ENCODE measurements around the gene SBF2. TPM values are rescaled to one million over a fixed set of nuclear protein-coding genes. Genes with fewer than 3 reads are reported as not detected.

Gene SBF2
- total RNA-seq, 1 donor from 2014 or later, result 34.5 TPM

DNA sequence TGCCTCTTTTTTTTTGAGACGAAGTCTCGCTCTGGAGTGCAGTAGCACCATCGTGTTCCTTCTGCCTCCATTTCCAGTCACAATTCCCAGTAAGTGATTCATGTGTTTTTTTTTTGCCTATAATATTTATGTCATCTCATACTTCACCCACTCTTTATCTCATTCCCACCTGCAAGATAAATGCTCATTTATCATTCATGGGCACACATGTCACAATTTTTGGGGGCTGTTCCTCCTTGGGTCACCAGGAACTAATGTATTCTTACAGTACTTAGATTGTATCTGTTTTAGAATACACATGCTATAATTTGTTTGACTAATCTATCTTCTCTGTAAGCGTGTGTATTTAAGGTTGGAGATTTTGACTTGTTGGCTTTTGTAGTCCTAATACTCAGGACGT is 407.4 kb downstream of the SBF2 start:
- TF ChIP-seq, protein P1, sequence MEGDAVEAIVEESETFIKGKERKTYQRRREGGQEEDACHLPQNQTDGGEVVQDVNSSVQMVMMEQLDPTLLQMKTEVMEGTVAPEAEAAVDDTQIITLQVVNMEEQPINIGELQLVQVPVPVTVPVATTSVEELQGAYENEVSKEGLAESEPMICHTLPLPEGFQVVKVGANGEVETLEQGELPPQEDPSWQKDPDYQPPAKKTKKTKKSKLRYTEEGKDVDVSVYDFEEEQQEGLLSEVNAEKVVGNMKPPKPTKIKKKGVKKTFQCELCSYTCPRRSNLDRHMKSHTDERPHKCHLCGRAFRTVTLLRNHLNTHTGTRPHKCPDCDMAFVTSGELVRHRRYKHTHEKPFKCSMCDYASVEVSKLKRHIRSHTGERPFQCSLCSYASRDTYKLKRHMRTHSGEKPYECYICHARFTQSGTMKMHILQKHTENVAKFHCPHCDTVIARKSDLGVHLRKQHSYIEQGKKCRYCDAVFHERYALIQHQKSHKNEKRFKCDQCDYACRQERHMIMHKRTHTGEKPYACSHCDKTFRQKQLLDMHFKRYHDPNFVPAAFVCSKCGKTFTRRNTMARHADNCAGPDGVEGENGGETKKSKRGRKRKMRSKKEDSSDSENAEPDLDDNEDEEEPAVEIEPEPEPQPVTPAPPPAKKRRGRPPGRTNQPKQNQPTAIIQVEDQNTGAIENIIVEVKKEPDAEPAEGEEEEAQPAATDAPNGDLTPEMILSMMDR (IDR thresholded peaks at IDR 0.05), result no peak
- Histone ChIP-seq H3K27me3 (no peaks in the 10 kb centered on the region), H3K36me3 (no peaks in the 10 kb centered on the region), H3K27ac (no peak overlapping the region), H3K9me3 (no peaks in the 10 kb centered on the region), H3K4me3 (no peak overlapping the region), H3K4me1 (no peaks in the 10 kb centered on the region)
- DNase-seq (ENCODE audit: low spot score in 2 of 2), result no peak
- intact Hi-C loops (cut with DNase I), result no loop called here

DNA sequence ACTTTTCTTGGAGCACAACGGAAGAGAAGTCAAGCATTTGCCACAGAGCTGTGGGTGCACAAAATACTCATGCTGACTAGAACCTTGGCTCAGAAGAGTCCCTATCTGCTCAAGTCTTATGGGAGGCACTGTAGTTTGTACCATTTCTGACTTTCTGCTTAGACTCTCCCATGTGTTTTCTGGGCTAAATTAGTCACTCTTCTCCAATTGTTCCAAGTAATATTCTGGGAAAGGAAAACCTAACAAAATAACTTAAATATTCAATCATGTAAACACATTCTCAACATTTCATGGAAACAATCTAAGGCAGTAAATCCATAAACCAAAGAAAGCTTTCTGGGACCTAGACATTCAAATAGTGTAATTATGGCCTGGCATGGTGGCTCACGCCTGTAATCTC is 409.4 kb downstream of the SBF2 start:
- no peak for DNase-seq (ENCODE audit: low spot score in 2 of 2)
- intact Hi-C loops (cut with DNase I), result no loop called here
- Histone ChIP-seq H3K27ac (no peak overlapping the region), H3K36me3 (no peaks in the 10 kb centered on the region), H3K27me3 (no peaks in the 10 kb centered on the region), H3K4me3 (no peak overlapping the region), H3K9me3 (no peaks in the 10 kb centered on the region), H3K4me1 (no peaks in the 10 kb centered on the region)
- TF ChIP-seq, protein P1 (IDR thresholded peaks at IDR 0.05), result no peak

DNA sequence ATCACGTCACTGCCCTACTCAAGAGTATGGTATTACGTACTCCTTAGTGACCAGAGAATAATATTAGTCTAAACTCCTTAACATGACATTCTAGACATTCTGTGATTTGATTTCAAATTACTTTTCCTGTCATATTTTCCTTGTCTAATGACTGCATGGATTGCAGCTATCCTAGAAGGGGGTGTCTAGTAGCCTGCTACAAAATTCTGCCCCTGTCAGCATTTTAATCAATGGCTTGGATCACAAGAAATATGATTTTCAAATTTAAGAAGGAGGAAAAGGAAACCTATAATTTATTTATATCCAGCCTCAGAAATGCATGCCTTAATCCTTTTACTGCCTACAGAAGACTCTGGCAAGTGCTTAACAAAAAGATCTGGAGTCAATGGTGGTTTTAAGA is 413.4 kb downstream of the SBF2 start:
- no peaks in the 10 kb centered on the region for H3K27me3 ChIP-seq
- no peaks in the 10 kb centered on the region for H3K4me1 ChIP-seq
- TF ChIP-seq, protein P1 (IDR thresholded peaks at IDR 0.05), result no peak
- intact Hi-C loops (cut with DNase I), result no loop called here
- H3K9me3 ChIP-seq, result no peaks in the 10 kb centered on the region
- no peak overlapping the region for H3K4me3 ChIP-seq
- DNase-seq (ENCODE audit: low spot score in 2 of 2), result no peak
- H3K36me3 ChIP-seq, result no peaks in the 10 kb centered on the region
- no peak overlapping the region for H3K27ac ChIP-seq

DNA sequence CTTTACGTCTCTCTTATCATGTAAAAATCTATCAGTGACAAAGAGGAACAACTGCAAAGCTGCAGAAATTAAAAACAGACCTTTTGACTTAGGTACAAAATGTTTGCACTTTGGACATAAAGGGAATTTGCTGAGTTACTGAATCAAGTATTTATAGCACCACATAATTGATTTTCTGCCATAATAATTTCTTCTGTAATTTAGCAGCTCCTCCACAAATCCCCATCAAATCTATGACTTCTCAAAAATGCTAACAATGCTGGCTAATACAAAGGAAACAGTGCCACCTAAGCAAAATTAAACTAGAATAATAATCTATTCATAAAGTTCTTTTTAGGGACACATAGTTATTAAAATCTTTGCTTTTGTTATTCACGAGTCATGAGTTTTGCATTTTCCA is 415.1 kb downstream of the SBF2 start:
- DNase-seq (ENCODE audit: low spot score in 2 of 2), result no peak
- no peak overlapping the region for H3K27ac ChIP-seq

DNA sequence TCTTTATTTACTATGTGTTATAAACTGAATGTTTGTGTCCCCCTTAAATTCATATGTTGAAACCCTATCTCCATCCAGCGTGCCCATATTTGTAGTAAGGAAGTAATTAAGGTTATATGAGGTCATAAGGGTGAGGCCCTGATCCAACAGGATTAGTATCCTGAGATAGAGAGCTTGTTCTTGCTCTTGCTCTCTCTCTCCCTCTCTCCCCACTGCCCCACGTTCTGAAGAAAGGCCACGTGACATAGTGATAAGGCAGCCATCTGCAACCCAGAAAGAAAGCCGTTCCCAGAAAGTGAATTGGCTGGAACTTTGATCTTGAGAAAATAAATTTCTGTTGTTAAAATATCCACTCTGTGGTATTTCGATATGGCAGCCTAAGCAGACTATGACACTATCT is 417.7 kb downstream of the SBF2 start:
- Histone ChIP-seq H3K27ac (no peak overlapping the region), H3K4me3 (no peak overlapping the region), H3K4me1 (no peaks in the 10 kb centered on the region), H3K27me3 (no peaks in the 10 kb centered on the region), H3K9me3 (peaks cover 0 to 5% of the 10 kb centered on the region in 2 donors), H3K36me3 (no peaks in the 10 kb centered on the region)
- TF ChIP-seq, protein P1 (IDR thresholded peaks at IDR 0.05), result no peak
- DNase-seq (ENCODE audit: low spot score in 2 of 2), result no peak
- intact Hi-C loops (cut with DNase I), result no loop called here

More for the DNA sequence above, 415.1 kb downstream of the SBF2 start:
- Histone ChIP-seq H3K4me3 (no peak overlapping the region), H3K27me3 (no peaks in the 10 kb centered on the region), H3K4me1 (no peaks in the 10 kb centered on the region), H3K36me3 (no peaks in the 10 kb centered on the region), H3K9me3 (no peaks in the 10 kb centered on the region)
- intact Hi-C loops (cut with DNase I), result no loop called here
- TF ChIP-seq, protein P1 (IDR thresholded peaks at IDR 0.05), result no peak

DNA sequence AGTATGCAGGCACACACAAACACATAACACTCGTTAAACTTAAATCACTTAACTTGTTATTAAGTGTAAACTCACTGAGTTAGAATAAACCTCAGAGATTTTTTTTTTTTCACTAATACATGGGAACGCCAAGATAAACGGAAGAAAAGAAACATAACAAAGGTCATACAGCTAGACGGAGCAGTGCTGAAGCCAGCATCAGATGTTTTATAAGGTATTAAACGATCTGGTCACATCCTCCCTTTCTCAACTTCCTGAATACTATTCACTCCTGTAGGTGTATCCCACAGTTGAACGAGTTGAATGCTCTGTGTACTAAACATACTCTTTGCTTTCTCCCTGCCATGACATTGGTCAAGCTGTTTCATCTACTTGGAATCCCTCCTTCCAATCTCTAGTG is 418.2 kb downstream of the SBF2 start:
- H3K9me3 ChIP-seq, result peaks cover 0 to 5% of the 10 kb centered on the region in 2 donors
- no peaks in the 10 kb centered on the region for H3K27me3 ChIP-seq
- intact Hi-C loops (cut with DNase I), result no loop called here
- TF ChIP-seq, protein P1 (IDR thresholded peaks at IDR 0.05), result no peak
- no peaks in the 10 kb centered on the region for H3K4me1 ChIP-seq
- no peaks in the 10 kb centered on the region for H3K36me3 ChIP-seq
- DNase-seq (ENCODE audit: low spot score in 2 of 2), result no peak
- H3K4me3 ChIP-seq, result no peak overlapping the region
- no peak overlapping the region for H3K27ac ChIP-seq
